GM12864 (cell line): ENCODE data around the gene LAMB1.

ENCODE experiments used
- DNase-seq: peaks from one replicate; pipeline ENCODE4 v3.0.0-alpha.2; 2011; ENCODE audit warnings: low read depth
- H3K4me3 ChIP-seq: 2 replicates; pipeline ENCODE4 v1.5.1; 2011; ENCODE audit warnings: mild to moderate bottlenecking, low read depth, low read length, control low read depth
- CTCF ChIP-seq: IDR thresholded peaks from 2 replicates; pipeline ENCODE4 v1.5.1; 2011; ENCODE audit warnings: low read depth, mild to moderate bottlenecking, moderate library complexity, low read length, control low read depth, inconsistent platforms; ENCODE audit errors: missing control alignments

Gene LAMB1

GRCh38 chr7:108020585-108020984 is 17.6 kb upstream of the LAMB1 start:
- no peak for DNase-seq
- no peak for TF ChIP-seq CTCF
- no peak overlapping the region for H3K4me3 ChIP-seq

- no peak overlapping the region for H3K4me3 ChIP-seq
- TF ChIP-seq CTCF = no peak
- DNase-seq = no peak
These were observed 15.7 kb upstream of the LAMB1 start for GRCh38 chr7:108018668-108019067.

- no peak overlapping the region for H3K4me3 ChIP-seq
- no peak for TF ChIP-seq CTCF
- DNase-seq = no peak
These were observed 14.8 kb upstream of the LAMB1 start for GRCh38 chr7:108017776-108018151.

- no peak overlapping the region for H3K4me3 ChIP-seq
- TF ChIP-seq CTCF = peak; percentile 25
- no peak for DNase-seq
These were observed 14.1 kb upstream of the LAMB1 start for GRCh38 chr7:108016841-108017775.

GRCh38 chr7:108015740-108016139 is 12.8 kb upstream of the LAMB1 start:
- H3K4me3 ChIP-seq = no peak overlapping the region
- TF ChIP-seq CTCF = no peak
- DNase-seq = no peak

- no peak overlapping the region for H3K4me3 ChIP-seq
- DNase-seq = no peak
- no peak for TF ChIP-seq CTCF
These were observed 12.1 kb upstream of the LAMB1 start for GRCh38 chr7:108014747-108015682.
